ENCODE measurements around the gene ATP5PD.
"Not testable (repeated sequence)": the region's sequence is repeated elsewhere in the genome, so short reads cannot be mapped to it uniquely, and the experiment has no call there.

Gene ATP5PD

DNA sequence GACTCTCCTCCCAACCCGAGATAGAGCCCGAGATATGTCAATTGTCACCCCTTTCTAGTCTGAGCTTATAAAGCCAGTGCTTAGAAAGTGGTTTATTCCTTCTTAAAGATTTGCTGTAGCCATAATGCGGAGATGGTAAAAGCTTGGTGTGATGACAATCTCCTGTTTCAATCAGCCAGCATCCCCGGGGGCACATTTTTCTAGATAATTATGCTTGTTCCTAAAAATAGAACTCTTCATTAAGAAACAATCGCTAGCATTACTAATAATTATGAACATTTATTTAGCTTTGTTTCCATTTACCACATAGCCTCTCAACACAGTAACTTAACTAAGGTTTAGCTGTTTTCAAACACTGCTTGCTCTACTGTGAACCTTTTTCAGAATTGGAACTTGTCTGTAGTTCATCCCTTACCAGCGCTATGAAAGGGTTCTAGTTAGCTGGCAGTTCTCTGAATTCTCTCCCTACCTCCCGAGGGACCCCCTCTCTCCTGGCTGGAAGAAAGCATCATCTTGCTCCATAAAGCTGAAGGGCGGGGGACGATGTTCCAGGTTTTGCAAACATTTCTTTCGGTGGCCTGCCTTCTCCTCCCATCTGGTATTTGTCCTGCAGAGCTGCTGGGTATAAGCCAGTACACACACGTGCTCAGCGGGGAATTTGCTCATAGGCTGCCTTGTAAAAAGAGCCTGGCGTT, 35.2 kb downstream of the ATP5PD start:
- TF ChIP-seq, protein P1, sequence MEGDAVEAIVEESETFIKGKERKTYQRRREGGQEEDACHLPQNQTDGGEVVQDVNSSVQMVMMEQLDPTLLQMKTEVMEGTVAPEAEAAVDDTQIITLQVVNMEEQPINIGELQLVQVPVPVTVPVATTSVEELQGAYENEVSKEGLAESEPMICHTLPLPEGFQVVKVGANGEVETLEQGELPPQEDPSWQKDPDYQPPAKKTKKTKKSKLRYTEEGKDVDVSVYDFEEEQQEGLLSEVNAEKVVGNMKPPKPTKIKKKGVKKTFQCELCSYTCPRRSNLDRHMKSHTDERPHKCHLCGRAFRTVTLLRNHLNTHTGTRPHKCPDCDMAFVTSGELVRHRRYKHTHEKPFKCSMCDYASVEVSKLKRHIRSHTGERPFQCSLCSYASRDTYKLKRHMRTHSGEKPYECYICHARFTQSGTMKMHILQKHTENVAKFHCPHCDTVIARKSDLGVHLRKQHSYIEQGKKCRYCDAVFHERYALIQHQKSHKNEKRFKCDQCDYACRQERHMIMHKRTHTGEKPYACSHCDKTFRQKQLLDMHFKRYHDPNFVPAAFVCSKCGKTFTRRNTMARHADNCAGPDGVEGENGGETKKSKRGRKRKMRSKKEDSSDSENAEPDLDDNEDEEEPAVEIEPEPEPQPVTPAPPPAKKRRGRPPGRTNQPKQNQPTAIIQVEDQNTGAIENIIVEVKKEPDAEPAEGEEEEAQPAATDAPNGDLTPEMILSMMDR (IDR thresholded peaks at IDR 0.05), result no peak
- TF ChIP-seq ZFX (IDR thresholded peaks at IDR 0.05; ENCODE audit: borderline replicate concordance), result no peak
- peak overlapping the region; percentile 98 for H3K27ac ChIP-seq

DNA sequence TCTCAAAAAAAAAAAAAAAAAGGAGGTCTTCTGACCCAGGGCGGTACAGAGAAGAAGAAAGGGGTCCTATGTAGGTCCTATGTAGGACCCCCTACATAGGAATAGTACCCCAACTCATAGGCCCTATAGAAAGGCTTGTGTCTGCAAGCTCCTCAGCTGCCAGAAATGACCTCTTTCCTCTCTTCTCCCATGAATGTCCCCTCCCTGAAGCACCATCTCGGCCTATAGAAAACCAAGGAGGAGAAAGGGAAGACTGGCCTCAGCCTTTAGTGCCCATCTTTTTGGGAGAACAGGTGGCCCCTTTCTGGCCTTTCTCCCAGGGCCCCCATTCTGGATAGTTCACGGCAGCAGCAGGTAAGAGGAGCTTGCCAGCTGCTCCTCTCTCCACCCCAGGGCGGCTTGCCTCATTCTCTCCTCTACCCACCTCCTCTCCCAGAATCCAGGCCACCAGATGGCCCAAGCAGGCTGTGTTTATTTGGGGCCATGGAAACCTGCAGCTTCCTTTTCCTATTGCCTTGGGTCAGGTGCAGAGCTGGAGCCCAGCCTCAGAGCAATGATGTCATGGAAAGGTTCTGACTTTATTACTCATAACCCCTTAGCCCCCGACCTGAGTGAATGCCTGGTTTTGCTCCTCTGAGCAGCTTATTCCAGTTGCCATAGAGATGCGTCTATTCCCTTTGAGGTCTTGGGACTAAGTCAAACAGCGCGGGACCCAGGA, 35.9 kb downstream of the ATP5PD start:
- no peak for TF ChIP-seq ZFX (IDR thresholded peaks at IDR 0.05; ENCODE audit: borderline replicate concordance)
- TF ChIP-seq, protein P1 (IDR thresholded peaks at IDR 0.05), result 0 out of 2 replicates have a peak, but pooled peaks have one; percentile 11
- peak overlapping the region; percentile 98 for H3K27ac ChIP-seq

DNA sequence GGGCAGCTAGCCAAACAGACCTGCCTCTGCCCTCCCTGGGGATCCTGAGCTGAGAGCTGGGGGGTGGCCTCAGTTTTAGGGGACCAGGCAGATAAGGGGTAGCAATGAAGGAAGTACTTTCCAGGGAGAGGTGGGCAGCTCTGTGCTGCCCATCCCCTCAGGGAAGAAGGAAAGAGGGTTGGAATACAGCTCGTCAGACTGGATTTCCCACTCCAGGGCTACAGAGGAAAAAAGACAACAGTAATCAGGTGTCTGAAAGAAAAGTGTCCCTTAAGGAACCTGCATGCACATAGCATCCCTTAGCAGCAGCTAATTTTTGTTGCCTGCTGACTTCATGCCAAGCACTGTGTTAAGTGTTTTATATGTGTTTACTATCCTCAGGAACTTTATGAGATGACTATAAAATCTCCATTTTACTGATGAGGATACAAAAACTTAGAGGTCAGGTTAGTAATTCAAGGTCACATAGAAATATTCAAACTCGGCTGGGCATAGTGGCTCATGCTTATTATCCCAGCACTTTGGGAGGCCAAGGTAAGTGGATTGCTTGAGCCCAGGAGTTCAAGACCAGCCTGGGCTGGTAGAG, 37.5 kb downstream of the ATP5PD start:
- H3K27ac ChIP-seq, result peak overlapping the region; percentile 98
- no peak for TF ChIP-seq ZFX (IDR thresholded peaks at IDR 0.05; ENCODE audit: borderline replicate concordance)
- TF ChIP-seq, protein P1 (IDR thresholded peaks at IDR 0.05), result no peak

DNA sequence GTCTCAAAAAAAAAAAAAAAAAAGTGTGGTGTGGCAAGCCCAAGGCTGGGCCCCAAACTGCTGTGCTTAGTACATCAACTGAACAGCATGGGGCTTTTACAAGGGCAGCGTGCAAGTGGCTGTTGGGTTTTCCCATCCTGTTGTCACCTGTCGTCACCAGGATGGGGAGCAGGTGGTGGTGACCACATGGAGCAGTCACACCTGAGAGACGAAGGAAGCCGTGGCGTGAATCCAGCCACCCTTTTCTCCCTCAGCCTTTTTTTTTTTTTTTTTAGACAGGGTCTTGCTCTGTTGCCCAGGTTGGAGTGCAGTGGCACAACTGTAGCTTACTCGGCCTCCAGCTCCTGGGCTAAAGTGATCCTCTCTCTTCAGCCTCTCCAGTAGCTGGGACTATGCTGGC, 38.4 kb downstream of the ATP5PD start:
- H3K27ac ChIP-seq, result peak overlapping the region; percentile 98

DNA sequence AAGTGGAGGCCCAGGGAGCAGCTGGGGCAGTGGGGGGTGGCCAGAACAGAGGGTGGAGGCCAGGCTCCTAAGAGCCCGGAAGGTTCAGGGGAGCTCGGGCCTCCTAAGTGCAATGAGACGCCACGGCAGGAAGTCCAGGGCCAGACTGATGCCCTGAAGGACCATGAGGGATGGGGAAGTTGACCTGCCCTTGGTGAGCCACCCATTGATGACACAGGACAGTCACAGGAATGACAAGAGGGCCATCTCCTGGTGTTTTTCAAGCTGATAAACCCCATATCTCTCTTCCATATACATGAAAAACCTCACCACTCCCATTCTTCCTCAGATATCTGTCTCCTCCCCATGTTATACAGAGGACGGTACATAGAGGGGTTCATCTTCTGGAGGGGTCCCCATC, 40.1 kb downstream of the ATP5PD start:
- no peak overlapping the region for H3K27ac ChIP-seq
- no peak for TF ChIP-seq ZFX (IDR thresholded peaks at IDR 0.05; ENCODE audit: borderline replicate concordance)
- TF ChIP-seq, protein P1 (IDR thresholded peaks at IDR 0.05), result peak; percentile 22; the same call in 1 of the 2 replicates

More for the DNA sequence above, 38.4 kb downstream of the ATP5PD start:
- TF ChIP-seq, protein P1 (IDR thresholded peaks at IDR 0.05), result no peak
- TF ChIP-seq ZFX (IDR thresholded peaks at IDR 0.05; ENCODE audit: borderline replicate concordance), result no peak

DNA sequence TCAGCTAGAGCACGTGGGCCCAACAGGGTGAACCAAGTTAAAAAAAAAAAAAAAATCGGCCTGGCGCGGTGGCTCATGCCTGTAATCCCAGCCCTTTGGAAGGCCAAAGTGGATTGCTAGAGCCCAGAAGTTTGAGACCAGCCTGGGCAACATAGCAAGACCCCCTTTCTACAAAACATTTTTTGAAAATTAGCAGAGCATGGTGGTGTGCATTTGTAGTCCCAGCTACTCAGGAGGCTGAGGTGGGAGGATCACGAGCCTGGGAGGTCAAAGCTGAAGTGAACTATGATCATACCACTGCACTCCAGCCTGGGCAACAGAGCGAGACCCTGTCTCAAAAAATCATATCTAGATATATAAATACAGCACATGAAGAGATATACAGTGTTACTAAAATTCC, 40.7 kb downstream of the ATP5PD start:
- not testable (repeated sequence) for H3K27ac ChIP-seq

DNA sequence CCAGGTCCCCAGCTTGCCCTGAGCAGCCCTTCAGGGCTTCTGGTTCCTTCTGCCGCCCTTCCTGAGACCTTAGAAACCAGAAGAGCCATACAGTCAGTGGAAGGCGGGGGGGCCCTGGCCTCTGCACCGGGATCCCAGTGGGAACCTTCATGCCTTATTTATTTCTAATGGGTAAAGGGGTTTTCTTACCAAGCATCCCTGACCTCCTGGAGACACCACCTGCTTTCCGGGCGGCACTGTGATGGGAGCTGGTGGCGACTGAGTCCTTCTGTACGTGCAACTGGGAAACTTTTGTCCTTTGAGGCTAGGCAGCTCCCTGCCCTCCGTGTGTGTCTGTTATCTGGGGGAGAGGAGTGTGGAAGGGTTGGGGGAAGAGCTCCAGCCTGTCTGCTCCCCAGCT, 41.5 kb downstream of the ATP5PD start:
- no peak overlapping the region for H3K27ac ChIP-seq
- TF ChIP-seq, protein P1 (IDR thresholded peaks at IDR 0.05), result no peak
- TF ChIP-seq ZFX (IDR thresholded peaks at IDR 0.05; ENCODE audit: borderline replicate concordance), result no peak
